Adipose tissue (tissue), 3 donors: ENCODE data around the gene DENND1A. TPM values are rescaled to one million over a fixed set of nuclear protein-coding genes. Genes with fewer than 3 reads are reported as not detected.
"Not testable (repeated sequence)": the region's sequence is repeated elsewhere in the genome, so short reads cannot be mapped to it uniquely, and the experiment has no call there.

Experiments used
- H3K27ac ChIP-seq: one replicate; pipeline ENCODE4 v1.5.1; 2013; ENCODE audit warnings: low read depth, low read length
- WGBS, 3 donors: extraction: QIAGEN DNeasy Blood & Tissue Kit; methylation state at CpG; one replicate each; pipeline ENCODE4 v1.1.7; 2013; 5-methylcytosine and 5-hydroxymethylcytosine counted together
- polyA plus RNA-seq, 3 donors: library from polyadenylated mRNA; stranded (reverse); fragments of 200-250 nt; gene quantifications; one replicate each; pipeline ENCODE4 v1.2.3, GENCODE V29; 2013
- donor health status: healthy with polysubstance abuse.
- donor health status: Bipolar disorder and iron deficiency.
- donor health status: healthy.

Gene DENND1A
- 10 to 100 TPM in 1 of 3 donors, 1 to 10 TPM in 2; 3.3 to 12.9 (median 9.4) TPM for polyA plus RNA-seq

- no peak within 1 kb of the TSS for H3K27ac ChIP-seq
- WGBS, 3 donors, result 6 to 13% (median 10%) methylated on average over 47 to 83 of the region's 83 CpGs
Measured at GRCh38 chr9:123929870-123930831, at the start of gene DENND1A. Gene DENND1A, minus strand, starts transcription at chr9:123930126. Its CDS starts 221 bp downstream, at chr9:123929905.

- no peak overlapping the region for H3K27ac ChIP-seq
- 77 to 90% (median 89%) methylated on average over 4 of the region's 5 CpGs for WGBS, 3 donors
Measured at GRCh38 chr9:123978981-123979380, 49.1 kb upstream of the DENND1A start.

GRCh38 chr9:123976579-123976978 is 46.7 kb upstream of the DENND1A start:
- not testable (repeated sequence) for H3K27ac ChIP-seq
- WGBS, 3 donors, result 84% methylated on average over 4 of the region's 9 CpGs; no CpG with 5 or more reads in 2 of the 3 donors

- no peak overlapping the region for H3K27ac ChIP-seq
- 58 to 72% (median 68%) methylated on average over 3 of the region's 3 CpGs for WGBS, 3 donors
Measured at GRCh38 chr9:123975871-123976270, 45.9 kb upstream of the DENND1A start.

- WGBS, 3 donors, result 67 to 80% (median 75%) methylated on average over 12 of the region's 12 CpGs
- H3K27ac ChIP-seq, result no peak overlapping the region
Measured at GRCh38 chr9:123974471-123974870, 44.5 kb upstream of the DENND1A start.

GRCh38 chr9:123973590-123974223 is 43.8 kb upstream of the DENND1A start:
- WGBS, 3 donors, result 86 to 93% (median 89%) methylated on average over 9 of the region's 9 CpGs

GRCh38 chr9:123972618-123973017 is 42.7 kb upstream of the DENND1A start:
- H3K27ac ChIP-seq, result no peak overlapping the region
- WGBS, 3 donors, result 95 to 97% (median 95%) methylated on average over 8 of the region's 8 CpGs

More at GRCh38 chr9:123973590-123974223, 43.8 kb upstream of the DENND1A start:
- H3K27ac ChIP-seq, result no peak overlapping the region

GRCh38 chr9:123967323-123967722 is 37.4 kb upstream of the DENND1A start:
- no peak overlapping the region for H3K27ac ChIP-seq

GRCh38 chr9:123965801-123966686 is 36.1 kb upstream of the DENND1A start:
- WGBS, 3 donors, result 55 to 60% (median 56%) methylated on average over 8 of the region's 8 CpGs
- H3K27ac ChIP-seq, result no peak overlapping the region

GRCh38 chr9:123964761-123965160 is 34.8 kb upstream of the DENND1A start:
- H3K27ac ChIP-seq, result no peak overlapping the region
- WGBS, 3 donors, result 38 to 62% (median 40%) methylated on average over 12 of the region's 12 CpGs

GRCh38 chr9:123960965-123961364 is 31.0 kb upstream of the DENND1A start:
- WGBS, 3 donors, result 48 to 57% (median 54%) methylated on average over 6 of the region's 6 CpGs
- no peak overlapping the region for H3K27ac ChIP-seq

- no peak overlapping the region for H3K27ac ChIP-seq
- 86 to 88% (median 88%) methylated on average over 5 of the region's 5 CpGs for WGBS, 3 donors
Measured at GRCh38 chr9:123960366-123960765, 30.4 kb upstream of the DENND1A start.

GRCh38 chr9:123959787-123960186 is 29.9 kb upstream of the DENND1A start:
- 54 to 86% (median 82%) methylated on average over 4 of the region's 4 CpGs for WGBS, 3 donors

GRCh38 chr9:123957731-123958130 is 27.8 kb upstream of the DENND1A start:
- WGBS, 3 donors, result 62 to 77% (median 77%) methylated on average over 2 of the region's 2 CpGs
- H3K27ac ChIP-seq, result no peak overlapping the region

More at GRCh38 chr9:123959787-123960186, 29.9 kb upstream of the DENND1A start:
- no peak overlapping the region for H3K27ac ChIP-seq

GRCh38 chr9:123957168-123957721 is 27.3 kb upstream of the DENND1A start:
- H3K27ac ChIP-seq, result no peak overlapping the region
- WGBS, 3 donors, result 72 to 80% (median 75%) methylated on average over 6 of the region's 6 CpGs

- no peak overlapping the region for H3K27ac ChIP-seq
- WGBS, 3 donors, result 74 to 88% (median 84%) methylated on average over 6 of the region's 6 CpGs
Measured at GRCh38 chr9:123955637-123956036, 25.7 kb upstream of the DENND1A start.

- 41 to 60% (median 41%) methylated on average over 9 of the region's 9 CpGs for WGBS, 3 donors
- no peak overlapping the region for H3K27ac ChIP-seq
Measured at GRCh38 chr9:123954518-123955280, 24.8 kb upstream of the DENND1A start.
